Transverse colon (tissue), 3 donors: ENCODE data around the gene IL6R.

Experiments used
- CTCF ChIP-seq, 5 experiments: fragments of 200-600 bp in 3 of 5; fragments of 450-650 bp in 2 of 5; sonication (generic) in 3 of 5; IDR thresholded peaks; 1 replicate in 2 of 5; 2 replicates in 3 of 5; pipeline ENCODE4 v1.5.1; 2016 to 2017; ENCODE audit warnings: antibody characterized with exemption in 5 of 5, inconsistent platforms in 3 of 5, mild to moderate bottlenecking in 2 of 5, moderate library complexity in 1 of 5
- EP300 ChIP-seq: sonication (generic); formaldehyde crosslinking; IDR thresholded peaks from one replicate; pipeline ENCODE4 v1.6.1; 2017; ENCODE audit warnings: antibody characterized with exemption, low read depth
- POLR2A ChIP-seq: fragments of 450-650 bp; IDR thresholded peaks from one replicate; pipeline ENCODE4 v1.6.1; 2016; ENCODE audit warnings: antibody characterized with exemption, mild to moderate bottlenecking, moderate library complexity

- TF ChIP-seq CTCF (IDR thresholded peaks at IDR 0.05) (no peak), EP300 (no peak), POLR2A (no peak)
Observed at GRCh38 chr1:154371436-154371835, 33.7 kb upstream of the IL6R start.
